Neural progenitor cell (in vitro differentiated cells): ENCODE measurements around the gene STAMBP. TPM values are rescaled to one million over a fixed set of nuclear protein-coding genes. Genes with fewer than 3 reads are reported as not detected.

Source experiments
- DNase-seq: peaks from one replicate; pipeline ENCODE4 v3.0.0-alpha.2; 2016; ENCODE audit warnings: low spot score
- H2AFZ ChIP-seq: fragments of 200-600 bp; sonication (generic); replicated peaks from 2 replicates; pipeline ENCODE4 v1.6.1; 2016; ENCODE audit warnings: antibody characterized with exemption
- H3F3A ChIP-seq: fragments of 200-600 bp; sonication (generic); 2 replicates; pipeline ENCODE4 v1.6.1; 2016; ENCODE audit warnings: antibody characterized with exemption, low read depth
- H3K27ac ChIP-seq: fragments of 200-600 bp; sonication (generic); 2 replicates; pipeline ENCODE4 v1.5.1; 2016; ENCODE audit warnings: mild to moderate bottlenecking
- H3K27me3 ChIP-seq: fragments of 200-600 bp; sonication (generic); 2 replicates; pipeline ENCODE4 v1.6.1; 2016; ENCODE audit warnings: mild to moderate bottlenecking, moderate library complexity
- H3K36me3 ChIP-seq: fragments of 200-600 bp; sonication (generic); 2 replicates; pipeline ENCODE4 v1.5.1; 2016
- H3K4me1 ChIP-seq: fragments of 200-600 bp; sonication (generic); 2 replicates; pipeline ENCODE4 v1.6.1; 2016; ENCODE audit warnings: mixed run types
- H3K4me2 ChIP-seq: fragments of 200-600 bp; sonication (generic); 2 replicates; pipeline ENCODE4 v1.6.1; 2016
- H3K4me3 ChIP-seq: fragments of 200-600 bp; sonication (generic); 2 replicates; pipeline ENCODE4 v1.5.1; 2016
- H3K79me2 ChIP-seq: fragments of 200-600 bp; sonication (generic); 2 replicates; pipeline ENCODE4 v1.6.1; 2016; ENCODE audit warnings: low read depth
- H3K9ac ChIP-seq: fragments of 200-600 bp; sonication (generic); 2 replicates; pipeline ENCODE4 v1.6.1; 2016
- H3K9me3 ChIP-seq: fragments of 200-600 bp; sonication (generic); 2 replicates; pipeline ENCODE4 v1.5.1; 2016; ENCODE audit warnings: low read depth
- H4K20me1 ChIP-seq: fragments of 200-600 bp; sonication (generic); 2 replicates; pipeline ENCODE4 v1.6.1; 2016; ENCODE audit warnings: low read depth
- H3K27ac Mint-ChIP-seq: 3 replicates; pipeline ENCODE4 v1.8.0; 2021; ENCODE audit warnings: mixed read lengths
- H3K27me3 Mint-ChIP-seq: 2 replicates; pipeline ENCODE4 v1.8.0; 2022; ENCODE audit warnings: low read depth, mild to moderate bottlenecking, inconsistent platforms, moderate library complexity, mixed read lengths; ENCODE audit not compliant: insufficient read depth
- H3K36me3 Mint-ChIP-seq: 3 replicates; pipeline ENCODE4 v1.8.0; 2021; ENCODE audit warnings: mixed read lengths
- H3K4me1 Mint-ChIP-seq: 3 replicates; pipeline ENCODE4 v1.8.0; 2021; ENCODE audit warnings: mixed read lengths
- H3K4me3 Mint-ChIP-seq: 3 replicates; pipeline ENCODE4 v1.8.0; 2021; ENCODE audit warnings: mild to moderate bottlenecking, moderate library complexity, mixed read lengths
- H3K9me3 Mint-ChIP-seq: 3 replicates; pipeline ENCODE4 v1.8.0; 2020; ENCODE audit warnings: mixed read lengths
- EZH2 ChIP-seq: fragments of 200-600 bp; sonication (generic); IDR thresholded peaks from 2 replicates; pipeline ENCODE4 v1.6.1; 2017; ENCODE audit warnings: antibody characterized with exemption, mild to moderate bottlenecking, moderate library complexity
- EZH2phosphoT487 ChIP-seq: fragments of 200-600 bp; sonication (generic); IDR thresholded peaks from 2 replicates; pipeline ENCODE4 v1.6.1; 2017; ENCODE audit warnings: antibody characterized with exemption
- total RNA-seq: library from RNA; depleted of rRNA; stranded (reverse); fragments of >200 nt; gene quantifications from 2 replicates; pipeline ENCODE4 v1.2.3, GENCODE V29; 2015; ENCODE audit warnings: low replicate concordance
- TF ChIP-seq, protein P1 (sequence below): fragments of 200-600 bp; sonication (generic); IDR thresholded peaks from 2 replicates; pipeline ENCODE4 v1.5.1; 2017; ENCODE audit warnings: antibody characterized with exemption, mild to moderate bottlenecking

STAMBP gene
- total RNA-seq, 1 donor from 2014 or later = 77.3 TPM

DNA sequence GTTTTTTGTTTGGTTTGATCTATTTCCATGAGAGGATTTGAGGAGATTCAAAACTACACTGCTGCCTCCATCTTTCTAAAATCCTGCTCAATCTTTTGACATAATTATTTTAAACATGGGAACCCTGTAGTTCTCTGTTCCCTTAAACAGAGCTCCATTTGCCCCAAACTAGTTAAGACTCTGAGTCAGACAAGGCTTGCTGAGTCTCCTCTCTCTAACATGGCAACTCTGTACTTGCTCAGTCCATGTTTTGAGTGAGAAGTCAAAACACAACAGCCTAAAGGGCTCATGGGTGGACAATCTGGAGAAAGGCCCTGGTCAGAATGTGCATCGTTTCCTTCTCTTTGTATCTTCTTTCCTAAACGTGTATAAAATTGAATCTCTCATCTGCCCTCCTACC, 7.1 kb upstream of the STAMBP start:
- H3K27ac ChIP-seq = no peak overlapping the region
- H3K4me3 Mint-ChIP-seq = no peak overlapping the region
- no peak overlapping the region for H3K9ac ChIP-seq
- H3K4me1 Mint-ChIP-seq = no peaks in the 10 kb centered on the region
- no peak for TF ChIP-seq EZH2
- DNase-seq = no peak
- H3K36me3 ChIP-seq = no peaks in the 10 kb centered on the region
- no peak overlapping the region for H2AFZ ChIP-seq
- H3K27me3 Mint-ChIP-seq = peaks cover 2% of the 10 kb centered on the region
- no peak overlapping the region for H3K27ac Mint-ChIP-seq
- H3K79me2 ChIP-seq = no peaks in the 10 kb centered on the region
- H3K36me3 Mint-ChIP-seq = no peaks in the 10 kb centered on the region
- no peaks in the 10 kb centered on the region for H4K20me1 ChIP-seq
- H3K4me3 ChIP-seq = no peak overlapping the region
- no peaks in the 10 kb centered on the region for H3K4me1 ChIP-seq
- H3F3A ChIP-seq = no peaks in the 10 kb centered on the region
- H3K9me3 Mint-ChIP-seq = no peaks in the 10 kb centered on the region
- no peak overlapping the region for H3K4me2 ChIP-seq
- peaks cover 24% of the 10 kb centered on the region for H3K27me3 ChIP-seq
- no peaks in the 10 kb centered on the region for H3K9me3 ChIP-seq

DNA sequence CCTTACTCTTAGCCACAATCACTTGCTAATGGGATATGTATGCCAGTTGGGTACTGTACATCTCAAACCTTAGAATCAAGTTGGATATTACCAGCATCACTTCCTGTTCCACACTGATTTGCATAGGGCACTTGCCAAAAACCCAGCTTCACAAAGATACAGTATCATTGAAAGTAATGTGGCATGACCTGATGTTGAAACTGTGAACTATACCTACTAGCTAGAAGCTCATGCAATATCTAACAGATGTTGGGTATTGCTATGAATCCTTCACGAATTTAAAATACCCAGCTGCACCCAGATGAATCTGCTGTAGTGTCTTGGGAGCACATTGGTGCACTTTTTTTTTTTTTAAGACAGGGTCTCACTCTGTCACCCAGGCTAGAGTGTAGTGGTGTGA, 6.5 kb upstream of the STAMBP start:
- TF ChIP-seq EZH2phosphoT487 = no peak
- TF ChIP-seq, protein P1, sequence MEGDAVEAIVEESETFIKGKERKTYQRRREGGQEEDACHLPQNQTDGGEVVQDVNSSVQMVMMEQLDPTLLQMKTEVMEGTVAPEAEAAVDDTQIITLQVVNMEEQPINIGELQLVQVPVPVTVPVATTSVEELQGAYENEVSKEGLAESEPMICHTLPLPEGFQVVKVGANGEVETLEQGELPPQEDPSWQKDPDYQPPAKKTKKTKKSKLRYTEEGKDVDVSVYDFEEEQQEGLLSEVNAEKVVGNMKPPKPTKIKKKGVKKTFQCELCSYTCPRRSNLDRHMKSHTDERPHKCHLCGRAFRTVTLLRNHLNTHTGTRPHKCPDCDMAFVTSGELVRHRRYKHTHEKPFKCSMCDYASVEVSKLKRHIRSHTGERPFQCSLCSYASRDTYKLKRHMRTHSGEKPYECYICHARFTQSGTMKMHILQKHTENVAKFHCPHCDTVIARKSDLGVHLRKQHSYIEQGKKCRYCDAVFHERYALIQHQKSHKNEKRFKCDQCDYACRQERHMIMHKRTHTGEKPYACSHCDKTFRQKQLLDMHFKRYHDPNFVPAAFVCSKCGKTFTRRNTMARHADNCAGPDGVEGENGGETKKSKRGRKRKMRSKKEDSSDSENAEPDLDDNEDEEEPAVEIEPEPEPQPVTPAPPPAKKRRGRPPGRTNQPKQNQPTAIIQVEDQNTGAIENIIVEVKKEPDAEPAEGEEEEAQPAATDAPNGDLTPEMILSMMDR = no peak
- TF ChIP-seq EZH2 = no peak
- no peak overlapping the region for H3K27ac ChIP-seq
- H3K4me3 ChIP-seq = no peak overlapping the region
- no peak overlapping the region for H3K27ac Mint-ChIP-seq
- no peaks in the 10 kb centered on the region for H3K36me3 ChIP-seq
- DNase-seq = no peak
- no peaks in the 10 kb centered on the region for H4K20me1 ChIP-seq
- no peaks in the 10 kb centered on the region for H3F3A ChIP-seq
- H3K9me3 ChIP-seq = no peaks in the 10 kb centered on the region
- peaks cover 30% of the 10 kb centered on the region for H3K27me3 ChIP-seq
- H3K9ac ChIP-seq = no peak overlapping the region
- H2AFZ ChIP-seq = no peak overlapping the region
- H3K4me3 Mint-ChIP-seq = no peak overlapping the region
- no peaks in the 10 kb centered on the region for H3K9me3 Mint-ChIP-seq
- H3K36me3 Mint-ChIP-seq = no peaks in the 10 kb centered on the region
- no peaks in the 10 kb centered on the region for H3K79me2 ChIP-seq
- no peak overlapping the region for H3K4me2 ChIP-seq
- H3K27me3 Mint-ChIP-seq = no peaks in the 10 kb centered on the region
- no peaks in the 10 kb centered on the region for H3K4me1 ChIP-seq
- H3K4me1 Mint-ChIP-seq = no peaks in the 10 kb centered on the region

DNA sequence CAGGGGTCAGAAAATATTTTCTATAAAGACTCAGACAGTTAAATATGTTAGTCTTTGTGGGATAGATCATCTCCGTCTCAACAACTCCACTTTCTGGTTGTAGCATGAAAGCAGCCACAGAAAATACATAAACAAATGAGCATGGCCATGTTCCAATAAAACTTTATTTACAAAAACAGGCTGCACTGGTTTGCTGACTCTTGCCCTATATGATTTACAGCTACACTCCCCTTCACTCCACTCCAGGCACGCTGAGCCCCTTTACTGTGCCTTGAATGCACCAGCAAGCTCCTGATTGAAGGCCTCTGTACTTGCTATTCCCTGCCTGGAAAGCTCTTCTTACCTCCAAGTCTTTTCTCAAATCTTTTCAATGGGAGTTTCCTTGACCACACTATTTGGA, 5.8 kb upstream of the STAMBP start:
- no peak overlapping the region for H3K27ac Mint-ChIP-seq
- Histone ChIP-seq H3K4me3 (no peak overlapping the region), H3K9me3 (no peaks in the 10 kb centered on the region), H3K4me1 (no peaks in the 10 kb centered on the region), H3F3A (no peaks in the 10 kb centered on the region), H4K20me1 (no peaks in the 10 kb centered on the region), H3K27ac (no peak overlapping the region), H3K4me2 (no peak overlapping the region), H3K27me3 (peaks cover 35% of the 10 kb centered on the region), H3K9ac (no peak overlapping the region), H2AFZ (no peak overlapping the region), H3K79me2 (no peaks in the 10 kb centered on the region), H3K36me3 (no peaks in the 10 kb centered on the region)
- no peak for DNase-seq
- H3K4me1 Mint-ChIP-seq = no peaks in the 10 kb centered on the region
- H3K4me3 Mint-ChIP-seq = no peak overlapping the region
- H3K36me3 Mint-ChIP-seq = no peaks in the 10 kb centered on the region
- H3K9me3 Mint-ChIP-seq = no peaks in the 10 kb centered on the region
- H3K27me3 Mint-ChIP-seq = no peaks in the 10 kb centered on the region
- TF ChIP-seq EZH2phosphoT487 = no peak
- TF ChIP-seq, protein P1 = no peak
- no peak for TF ChIP-seq EZH2

DNA sequence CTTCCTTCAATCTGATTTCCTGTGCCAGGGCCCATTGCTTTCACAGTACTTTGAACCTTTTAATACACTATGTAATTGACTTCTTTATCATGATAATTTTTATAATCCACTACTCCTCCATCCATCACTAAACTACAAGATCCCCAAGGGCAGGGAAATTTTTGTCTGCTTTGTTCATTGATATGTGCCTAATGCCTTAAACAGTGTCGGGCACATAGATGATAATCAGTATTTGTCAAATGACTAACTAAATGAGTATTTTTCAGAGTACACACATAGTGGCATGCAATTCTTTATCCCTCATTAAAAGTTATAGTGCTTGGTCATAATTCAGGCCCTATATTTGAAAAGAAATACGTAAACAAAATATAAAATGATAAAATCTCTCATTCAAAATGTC, 5.3 kb upstream of the STAMBP start:
- Mint-ChIP-seq H3K9me3 (no peaks in the 10 kb centered on the region), H3K27me3 (no peaks in the 10 kb centered on the region), H3K27ac (no peak overlapping the region)

More for the DNA sequence above, 5.3 kb upstream of the STAMBP start:
- Histone ChIP-seq H3K9me3 (no peaks in the 10 kb centered on the region), H3K4me3 (no peak overlapping the region), H3K27me3 (peaks cover 35% of the 10 kb centered on the region), H2AFZ (no peak overlapping the region), H3F3A (no peaks in the 10 kb centered on the region), H4K20me1 (no peaks in the 10 kb centered on the region), H3K36me3 (no peaks in the 10 kb centered on the region), H3K9ac (no peak overlapping the region), H3K4me2 (no peak overlapping the region), H3K27ac (no peak overlapping the region), H3K4me1 (no peaks in the 10 kb centered on the region), H3K79me2 (no peaks in the 10 kb centered on the region)
- no peak overlapping the region for H3K4me3 Mint-ChIP-seq
- no peak for TF ChIP-seq EZH2
- TF ChIP-seq EZH2phosphoT487 = no peak
- TF ChIP-seq, protein P1 = no peak
- DNase-seq = no peak
- no peaks in the 10 kb centered on the region for H3K4me1 Mint-ChIP-seq
- no peaks in the 10 kb centered on the region for H3K36me3 Mint-ChIP-seq
